Measurements from ENCODE around the gene MAPK8.

Gene MAPK8

GRCh38 chr10:48332871-48333216 is 26.4 kb downstream of the MAPK8 start:
- Histone ChIP-seq H3K9me3 (ENCODE audit: control insufficient read depth, insufficient read depth, low read depth, low read length) (no peaks in the 10 kb centered on the region), H3K36me3 (ENCODE audit: control insufficient read depth in 2 of 2, insufficient read depth in 1 of 2, low read length in 2 of 2) (no peaks in the 10 kb centered on the region), H3K4me1 (ENCODE audit: control insufficient read depth, insufficient read depth, low read length) (peaks cover 4% of the 10 kb centered on the region; the same call in 1 of the 2 replicates), H3K27ac (ENCODE audit: extremely low read depth, low read depth, low read length) (no peak overlapping the region), H3K4me3 (ENCODE audit: low read depth, low read length) (no peak overlapping the region)
- TF ChIP-seq ZNF426 (tag by site-specific recombination; IDR thresholded peaks at IDR 0.05) (no peak), SP7 (tag by site-specific recombination; IDR thresholded peaks at IDR 0.05) (peak; percentile 71), ZNF24 (tag by site-specific recombination; IDR thresholded peaks at IDR 0.05) (no peak)
- CTCF ChIA-PET = interaction anchor here (0.5 to 1.3 kb wide), 10 partner anchors 16 to 324 kb away, joined by 3 to 6 read pairs (median 4); no protein-coding TSS in a partner anchor
- POLR2A ChIA-PET = no interaction called here

GRCh38 chr10:48333856-48334255 is 27.4 kb downstream of the MAPK8 start:
- CTCF ChIA-PET = interaction anchor here (0.6 to 1.0 kb wide), 5 partner anchors 9 to 322 kb away, joined by 3 to 6 read pairs (median 3); no protein-coding TSS in a partner anchor
- no peaks in the 10 kb centered on the region for H3K9me3 ChIP-seq (ENCODE audit: control insufficient read depth, insufficient read depth, low read depth, low read length)
- H3K27ac ChIP-seq (ENCODE audit: extremely low read depth, low read depth, low read length) = no peak overlapping the region
- POLR2A ChIA-PET = no interaction called here
- H3K4me1 ChIP-seq (ENCODE audit: control insufficient read depth, insufficient read depth, low read length) = peaks cover 4% of the 10 kb centered on the region; the same call in 1 of the 2 replicates
- no peak overlapping the region for H3K4me3 ChIP-seq (ENCODE audit: low read depth, low read length)
- H3K36me3 ChIP-seq (ENCODE audit: control insufficient read depth in 2 of 2, insufficient read depth in 1 of 2, low read length in 2 of 2) = no peaks in the 10 kb centered on the region
- TF ChIP-seq ZNF561 (tag by site-specific recombination; IDR thresholded peaks at IDR 0.05; ENCODE audit: borderline replicate concordance) (no peak), PRDM2 (tag by site-specific recombination; IDR thresholded peaks at IDR 0.05; ENCODE audit: borderline replicate concordance) (no peak), HOXC10 (CRISPR knock-in tag; IDR thresholded peaks at IDR 0.05) (no peak), ZNF660 (tag by site-specific recombination; IDR thresholded peaks at IDR 0.05) (no peak), ZNF18 (tag by site-specific recombination; IDR thresholded peaks at IDR 0.05) (no peak), IKZF3 (tag by site-specific recombination; IDR thresholded peaks at IDR 0.05) (no peak), ZIC2 (tag by site-specific recombination; IDR thresholded peaks at IDR 0.05) (no peak), BCL11A (tag by site-specific recombination; IDR thresholded peaks at IDR 0.05; ENCODE audit: low read depth) (no peak), ZNF391 (tag by site-specific recombination; IDR thresholded peaks at IDR 0.05; ENCODE audit: borderline replicate concordance, low read depth) (no peak), ZNF777 (tag by site-specific recombination; IDR thresholded peaks at IDR 0.05; ENCODE audit: borderline replicate concordance) (no peak), ZNF501 (tag by site-specific recombination; IDR thresholded peaks at IDR 0.05) (no peak)

GRCh38 chr10:48335788-48336187 is 29.3 kb downstream of the MAPK8 start:
- TF ChIP-seq ZNF214 (tag by site-specific recombination; IDR thresholded peaks at IDR 0.05; ENCODE audit: borderline replicate concordance) (no peak), ZNF184 (tag by site-specific recombination; IDR thresholded peaks at IDR 0.05) (no peak), ZNF558 (tag by site-specific recombination; IDR thresholded peaks at IDR 0.05) (no peak), ZNF26 (tag by site-specific recombination; IDR thresholded peaks at IDR 0.05) (no peak), ZNF138 (tag by site-specific recombination; IDR thresholded peaks at IDR 0.05; ENCODE audit: borderline replicate concordance) (no peak), PRDM4 (tag by site-specific recombination; IDR thresholded peaks at IDR 0.05) (no peak)
- Histone ChIP-seq H3K4me1 (ENCODE audit: control insufficient read depth, insufficient read depth, low read length) (peaks cover 4% of the 10 kb centered on the region; the same call in 1 of the 2 replicates), H3K4me3 (ENCODE audit: low read depth, low read length) (no peak overlapping the region), H3K9me3 (ENCODE audit: control insufficient read depth, insufficient read depth, low read depth, low read length) (no peaks in the 10 kb centered on the region), H3K27ac (ENCODE audit: extremely low read depth, low read depth, low read length) (no peak overlapping the region), H3K36me3 (ENCODE audit: control insufficient read depth in 2 of 2, insufficient read depth in 1 of 2, low read length in 2 of 2) (no peaks in the 10 kb centered on the region)
- ChIA-PET CTCF (no interaction called here), POLR2A (no interaction called here)

All from HEK293 (cell line).